Spleen (tissue), 7 donors: ENCODE results near the gene ADGRV1.

Source experiments
- POLR2A ChIP-seq, 3 donors: fragments of 450-650 bp; IDR thresholded peaks; one replicate each; pipeline ENCODE4 v1.5.1; 2017; ENCODE audit warnings: antibody characterized with exemption in 3 of 3, mild to moderate bottlenecking in 1 of 3
- TF ChIP-seq, protein P1 (sequence below), 11 experiments: fragments of 200-600 bp in 7 of 11; fragments of 450-650 bp in 4 of 11; sonication (generic) in 4 of 11; IDR thresholded peaks in 8 of 11; conservative IDR thresholded peaks in 3 of 11; 1 replicate in 7 of 11; 2 replicates in 4 of 11; pipeline versions ENCODE4 v1.4.0 to v1.8.0; 2016 to 2021; ENCODE audit warnings: antibody characterized with exemption in 11 of 11, inconsistent platforms in 4 of 11, mild to moderate bottlenecking in 1 of 11
- donor health status: DM: no; HTN: no; CAD: no; lungs with moderate emphysema.
- donor health status: DM: no; HTN: no; CAD: no.
- donor health status: DM: no; HTN: no; CAD: no.

DNA sequence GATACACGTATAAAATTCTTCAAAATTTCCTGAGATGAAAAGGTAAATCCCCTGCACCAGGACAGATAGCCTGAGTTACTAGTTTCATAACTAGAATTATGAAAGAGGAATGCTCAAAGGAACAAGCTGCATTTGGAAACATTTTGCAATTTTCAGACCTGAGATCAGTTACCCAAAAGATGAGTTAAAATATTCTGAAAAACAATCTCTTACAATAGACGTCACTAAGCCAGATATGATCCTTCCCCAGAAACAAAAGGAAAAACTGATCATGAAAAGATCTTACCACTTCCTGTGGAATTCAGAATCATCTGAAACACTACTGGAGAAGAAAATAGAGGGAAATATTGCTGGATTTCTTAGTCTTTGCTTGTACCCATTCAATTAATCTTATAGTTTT is 619.9 kb downstream of the ADGRV1 start:
- TF ChIP-seq, protein P1, sequence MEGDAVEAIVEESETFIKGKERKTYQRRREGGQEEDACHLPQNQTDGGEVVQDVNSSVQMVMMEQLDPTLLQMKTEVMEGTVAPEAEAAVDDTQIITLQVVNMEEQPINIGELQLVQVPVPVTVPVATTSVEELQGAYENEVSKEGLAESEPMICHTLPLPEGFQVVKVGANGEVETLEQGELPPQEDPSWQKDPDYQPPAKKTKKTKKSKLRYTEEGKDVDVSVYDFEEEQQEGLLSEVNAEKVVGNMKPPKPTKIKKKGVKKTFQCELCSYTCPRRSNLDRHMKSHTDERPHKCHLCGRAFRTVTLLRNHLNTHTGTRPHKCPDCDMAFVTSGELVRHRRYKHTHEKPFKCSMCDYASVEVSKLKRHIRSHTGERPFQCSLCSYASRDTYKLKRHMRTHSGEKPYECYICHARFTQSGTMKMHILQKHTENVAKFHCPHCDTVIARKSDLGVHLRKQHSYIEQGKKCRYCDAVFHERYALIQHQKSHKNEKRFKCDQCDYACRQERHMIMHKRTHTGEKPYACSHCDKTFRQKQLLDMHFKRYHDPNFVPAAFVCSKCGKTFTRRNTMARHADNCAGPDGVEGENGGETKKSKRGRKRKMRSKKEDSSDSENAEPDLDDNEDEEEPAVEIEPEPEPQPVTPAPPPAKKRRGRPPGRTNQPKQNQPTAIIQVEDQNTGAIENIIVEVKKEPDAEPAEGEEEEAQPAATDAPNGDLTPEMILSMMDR (IDR thresholded peaks at IDR 0.05 in 8 of 11, conservative IDR thresholded peaks at IDR 0.05 in 3 of 11): no peak
- TF ChIP-seq POLR2A (IDR thresholded peaks at IDR 0.05): no peak
